Muscle of leg (tissue), 11 donors: ENCODE data around the gene ALK. TPM values are rescaled to one million over a fixed set of nuclear protein-coding genes. Genes with fewer than 3 reads are reported as not detected.

ENCODE experiments used
- DNase-seq: peaks from one replicate; pipeline ENCODE4 v3.0.0; 2013
- H3K27ac ChIP-seq: one replicate; pipeline ENCODE4 v1.5.1; 2013; ENCODE audit warnings: mild to moderate bottlenecking, low read length, control low read depth
- H3K27me3 ChIP-seq: one replicate; pipeline ENCODE4 v1.6.1; 2013; ENCODE audit warnings: low read length; ENCODE audit not compliant: control insufficient read depth, insufficient read depth
- H3K36me3 ChIP-seq: one replicate; pipeline ENCODE4 v1.6.1; 2013; ENCODE audit warnings: low read length; ENCODE audit not compliant: control insufficient read depth, insufficient read depth
- H3K4me1 ChIP-seq: one replicate; pipeline ENCODE4 v1.6.1; 2013; ENCODE audit warnings: low read length; ENCODE audit not compliant: control insufficient read depth, insufficient read depth
- H3K4me3 ChIP-seq: one replicate; pipeline ENCODE4 v1.5.1; 2013; ENCODE audit warnings: low read length, control low read depth
- H3K9me3 ChIP-seq: replicated peaks from 2 replicates; pipeline ENCODE4 v1.6.1; 2013; ENCODE audit warnings: low read depth, low read length; ENCODE audit not compliant: control insufficient read depth
- WGBS: methylation state at CpG from one replicate; pipeline ENCODE4 v1.1.5; 2013; ENCODE audit warnings: missing lambda C conversion rate; ENCODE audit not compliant: insufficient coverage; 5-methylcytosine and 5-hydroxymethylcytosine counted together
- polyA plus RNA-seq, 8 donors: library from polyadenylated mRNA; unstranded; fragments of 120-200 nt; gene quantifications; one replicate each; pipeline versions ENCODE4 v1.2.1 to v1.2.3, GENCODE V29; 2013; ENCODE audit warnings: inconsistent platforms in 1 of 8, low replicate concordance in 1 of 8; ENCODE audit not compliant: insufficient read length in 8 of 8, insufficient read depth in 1 of 8
- total RNA-seq: library from RNA; stranded (reverse); fragments of 120-200 nt; gene quantifications from one replicate; pipeline ENCODE4 v1.2.4, GENCODE V29; 2013

The ALK gene
- total and polyA plus RNA-seq, 9 donors = 0.04 to 0.29 (median 0.09) TPM

DNA sequence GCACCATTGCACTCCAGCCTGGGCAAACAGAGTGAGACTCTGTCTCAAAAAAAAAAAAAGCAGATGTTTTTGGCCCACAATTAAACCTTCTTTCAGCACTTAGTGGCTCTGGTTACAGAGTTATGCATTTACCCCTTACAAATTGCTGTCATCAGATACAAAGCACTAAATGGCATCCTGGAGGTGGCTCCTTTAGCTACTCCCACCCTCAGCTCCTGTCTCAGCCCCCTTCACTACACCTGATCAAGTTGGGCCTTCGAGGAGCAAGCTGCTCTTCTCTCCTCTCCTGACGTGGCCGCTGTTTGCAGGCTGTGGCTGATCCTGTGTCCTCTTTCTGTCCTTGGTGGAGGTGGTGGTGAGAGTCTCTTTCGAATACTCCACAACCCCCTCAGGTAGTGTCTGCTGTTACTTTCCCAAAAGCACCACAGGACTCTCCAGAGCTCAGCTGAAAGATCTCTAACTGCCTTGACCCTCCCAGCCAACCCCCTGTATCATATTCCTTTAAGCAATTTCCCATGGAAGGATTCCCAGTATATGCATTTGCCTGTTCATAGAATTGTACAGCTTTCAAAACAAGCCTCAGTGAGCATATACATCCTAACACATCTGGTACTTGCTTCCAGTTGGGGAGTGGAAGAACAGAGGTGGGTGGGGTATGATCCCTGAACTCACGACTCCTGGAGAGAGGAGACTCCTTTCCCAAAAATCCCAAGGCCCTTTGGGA is 520.3 kb downstream of the ALK start:
- peak; percentile 50 for DNase-seq
- no CpG with 5 or more reads among the region's 5 CpGs for WGBS

DNA sequence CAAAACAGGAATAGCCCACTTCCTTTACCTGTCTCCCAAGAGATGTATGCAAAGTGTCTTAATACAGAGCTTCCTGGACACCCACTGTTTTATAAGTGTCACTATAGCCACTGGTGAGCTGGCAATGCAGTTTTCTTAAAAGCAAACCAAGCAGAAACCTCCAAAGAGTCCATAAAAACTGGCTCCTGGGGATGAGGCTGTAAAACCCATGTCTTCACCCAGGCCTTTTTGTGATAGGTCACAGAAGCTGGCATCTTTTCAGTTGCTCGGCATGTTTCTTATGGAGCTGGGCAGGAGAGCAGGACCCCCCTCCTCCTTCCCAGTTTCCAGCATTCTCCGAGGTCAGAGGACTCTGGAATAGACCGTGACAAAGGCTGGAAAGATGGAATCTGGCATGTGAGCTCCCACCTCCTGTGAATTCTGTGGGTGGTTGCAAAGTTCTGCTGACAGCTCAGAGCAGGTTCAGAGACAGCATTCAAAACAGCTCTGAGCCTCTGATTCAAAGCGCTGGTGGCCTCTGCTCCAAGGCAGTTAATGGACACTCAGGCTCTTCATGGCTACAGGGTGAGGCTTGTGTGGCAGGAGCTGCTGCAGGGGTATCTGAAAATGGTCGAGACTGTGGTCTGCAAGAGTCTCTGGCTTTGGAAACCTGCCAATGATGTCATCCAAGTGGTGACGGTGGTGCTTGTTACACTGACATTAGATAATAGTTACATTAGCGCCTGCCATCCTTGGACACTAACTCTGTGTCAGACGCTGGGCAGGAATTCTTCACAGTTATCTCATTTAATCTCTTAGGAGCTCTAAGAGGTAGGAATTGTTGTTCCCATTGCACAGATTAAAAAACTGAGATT is 522.8 kb downstream of the ALK start:
- no peak overlapping the region for H3K4me3 ChIP-seq
- DNase-seq = peak; percentile 43
- H3K36me3 ChIP-seq = no peaks in the 10 kb centered on the region
- H3K27me3 ChIP-seq = no peaks in the 10 kb centered on the region
- H3K27ac ChIP-seq = no peak overlapping the region
- 53% methylated on average over 3 of the region's 8 CpGs for WGBS
- H3K9me3 ChIP-seq = no peaks in the 10 kb centered on the region
- H3K4me1 ChIP-seq = peaks cover 22% of the 10 kb centered on the region

More for the DNA sequence above, 520.3 kb downstream of the ALK start:
- no peak overlapping the region for H3K4me3 ChIP-seq
- H3K4me1 ChIP-seq = peaks cover 20% of the 10 kb centered on the region
- no peaks in the 10 kb centered on the region for H3K9me3 ChIP-seq
- H3K36me3 ChIP-seq = no peaks in the 10 kb centered on the region
- H3K27ac ChIP-seq = no peak overlapping the region
- H3K27me3 ChIP-seq = no peaks in the 10 kb centered on the region

DNA sequence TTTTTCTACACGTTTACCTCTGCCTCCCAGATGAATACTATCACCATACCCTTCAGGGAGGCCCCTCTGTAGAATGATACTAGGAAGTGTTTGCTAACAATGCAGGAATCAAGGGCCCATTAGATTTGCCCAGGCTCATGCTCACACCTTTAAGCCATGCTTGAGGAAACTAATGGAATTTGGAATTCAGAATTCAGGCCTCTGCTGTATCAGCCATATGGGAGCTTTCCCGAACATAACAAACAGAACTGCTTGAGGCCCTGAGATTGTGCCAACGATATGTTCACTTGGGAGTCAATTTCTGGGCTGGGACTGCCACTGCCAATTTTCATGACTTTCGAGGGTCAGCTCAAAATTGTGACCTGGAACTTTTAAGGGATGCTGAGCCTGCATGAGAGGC is 523.7 kb downstream of the ALK start:
- Histone ChIP-seq H3K9me3 (no peaks in the 10 kb centered on the region), H3K4me1 (peaks cover 20% of the 10 kb centered on the region), H3K27me3 (no peaks in the 10 kb centered on the region), H3K4me3 (no peak overlapping the region), H3K27ac (no peak overlapping the region), H3K36me3 (no peaks in the 10 kb centered on the region)
- DNase-seq = no peak
- 17% methylated on average over 3 of the region's 4 CpGs for WGBS

DNA sequence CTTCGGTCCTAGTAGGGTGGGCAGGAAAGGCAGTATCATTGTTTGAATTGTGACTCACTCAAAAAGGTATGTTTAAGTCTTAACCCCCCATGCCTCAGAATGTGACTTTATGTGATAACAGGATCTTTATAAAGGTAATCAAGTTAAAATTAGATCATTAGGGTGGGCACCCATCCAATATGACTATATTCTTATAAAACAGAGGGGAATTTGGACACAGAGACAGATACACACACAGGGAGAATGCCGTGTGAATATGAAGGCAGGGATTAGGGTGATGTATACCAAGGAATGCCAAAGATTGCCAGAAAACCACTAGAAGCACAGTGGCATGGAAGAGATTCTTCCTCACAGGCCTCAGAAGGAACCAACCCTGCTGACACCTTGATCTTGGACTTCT is 524.3 kb downstream of the ALK start:
- no peak for DNase-seq
- H3K9me3 ChIP-seq = no peaks in the 10 kb centered on the region
- no peaks in the 10 kb centered on the region for H3K36me3 ChIP-seq
- H3K27ac ChIP-seq = no peak overlapping the region
- no CpG with 5 or more reads among the region's 2 CpGs for WGBS
- H3K4me1 ChIP-seq = peaks cover 16% of the 10 kb centered on the region
- H3K4me3 ChIP-seq = no peak overlapping the region
- H3K27me3 ChIP-seq = no peaks in the 10 kb centered on the region

DNA sequence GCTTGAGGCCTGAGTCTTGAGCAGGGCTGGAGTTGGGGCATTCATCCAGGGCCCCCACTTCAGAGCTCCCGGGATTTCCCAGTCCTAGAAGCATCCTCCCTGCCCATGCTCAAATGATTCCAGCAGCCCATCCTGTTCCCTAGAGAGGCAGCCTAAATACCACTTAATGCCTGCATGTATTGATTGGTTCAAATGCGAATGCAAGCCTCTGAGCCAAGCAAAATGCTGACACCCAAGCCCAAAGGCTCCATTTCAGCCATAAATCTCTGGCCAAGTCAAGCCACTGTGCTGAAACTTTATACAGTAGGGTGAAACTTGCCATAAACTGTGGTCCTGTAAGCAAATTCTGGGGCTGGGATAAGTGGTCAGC is 526.4 kb downstream of the ALK start:
- no peak for DNase-seq
- no peaks in the 10 kb centered on the region for H3K9me3 ChIP-seq
- H3K4me3 ChIP-seq = no peak overlapping the region
- H3K27ac ChIP-seq = no peak overlapping the region
- H3K4me1 ChIP-seq = peaks cover 12% of the 10 kb centered on the region
- H3K36me3 ChIP-seq = no peaks in the 10 kb centered on the region
- 80% methylated on average over 1 of the region's 2 CpGs for WGBS
- H3K27me3 ChIP-seq = no peaks in the 10 kb centered on the region

DNA sequence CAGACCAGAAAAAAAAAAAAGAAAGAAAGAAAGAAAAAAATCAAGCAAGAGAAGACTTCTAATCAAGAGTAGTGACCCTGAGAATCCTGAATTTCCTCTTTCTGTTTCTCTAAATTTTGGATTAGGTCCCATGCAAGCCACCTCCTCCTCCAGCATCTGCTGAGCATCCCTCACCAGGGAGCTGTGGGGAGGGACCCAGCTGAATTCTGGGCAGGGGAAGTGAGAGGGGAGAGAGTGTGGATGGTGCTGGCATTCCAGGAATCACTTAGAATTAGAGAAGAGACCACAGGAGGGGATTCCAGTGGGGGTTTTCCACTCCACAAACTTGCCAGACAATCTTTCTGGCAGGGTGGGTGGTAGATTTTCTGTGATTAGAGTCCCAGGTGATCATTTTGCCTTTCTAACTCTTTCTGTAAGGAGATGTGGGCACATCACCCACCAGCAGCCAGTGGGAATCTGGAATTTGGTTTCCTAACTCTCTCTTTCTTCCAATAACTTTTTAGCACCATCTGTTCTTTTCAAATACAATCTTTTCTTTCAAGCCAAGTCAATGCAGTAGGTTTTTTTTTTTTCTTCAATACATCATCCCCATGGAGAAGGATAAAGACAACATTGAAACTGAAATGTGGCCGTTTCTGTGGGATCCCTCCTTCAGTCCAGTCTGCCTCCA is 526.9 kb downstream of the ALK start:
- Histone ChIP-seq H3K27ac (no peak overlapping the region), H3K4me1 (peaks cover 12% of the 10 kb centered on the region), H3K36me3 (no peaks in the 10 kb centered on the region), H3K9me3 (no peaks in the 10 kb centered on the region), H3K27me3 (no peaks in the 10 kb centered on the region), H3K4me3 (no peak overlapping the region)
- no CpG with 5 or more reads among the region's 1 CpG for WGBS
- peak; percentile 25 for DNase-seq

DNA sequence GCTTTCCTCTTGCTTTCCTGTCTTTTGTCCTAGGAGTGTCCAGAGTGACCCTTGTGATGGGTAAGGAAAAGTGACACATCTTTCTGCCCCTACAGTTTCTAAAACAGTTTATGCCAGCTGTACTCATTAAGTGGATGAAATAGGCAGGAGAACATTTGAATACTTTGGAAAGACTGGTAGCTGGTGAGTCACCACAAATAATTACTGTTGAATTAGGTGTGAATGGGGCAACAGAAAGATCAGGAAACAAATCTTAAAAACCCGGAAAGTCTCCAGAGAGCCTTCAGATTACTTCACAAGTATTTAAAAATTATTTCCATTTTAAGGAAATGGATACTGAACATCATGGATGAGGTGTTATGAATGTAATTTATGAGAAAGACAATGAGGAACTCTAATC is 527.7 kb downstream of the ALK start:
- H3K4me3 ChIP-seq = no peak overlapping the region
- no peaks in the 10 kb centered on the region for H3K36me3 ChIP-seq
- DNase-seq = no peak
- no peaks in the 10 kb centered on the region for H3K27me3 ChIP-seq
- H3K4me1 ChIP-seq = peaks cover 9% of the 10 kb centered on the region
- WGBS = no CpG with 5 or more reads among the region's 1 CpG
- H3K27ac ChIP-seq = no peak overlapping the region
- H3K9me3 ChIP-seq = no peaks in the 10 kb centered on the region

DNA sequence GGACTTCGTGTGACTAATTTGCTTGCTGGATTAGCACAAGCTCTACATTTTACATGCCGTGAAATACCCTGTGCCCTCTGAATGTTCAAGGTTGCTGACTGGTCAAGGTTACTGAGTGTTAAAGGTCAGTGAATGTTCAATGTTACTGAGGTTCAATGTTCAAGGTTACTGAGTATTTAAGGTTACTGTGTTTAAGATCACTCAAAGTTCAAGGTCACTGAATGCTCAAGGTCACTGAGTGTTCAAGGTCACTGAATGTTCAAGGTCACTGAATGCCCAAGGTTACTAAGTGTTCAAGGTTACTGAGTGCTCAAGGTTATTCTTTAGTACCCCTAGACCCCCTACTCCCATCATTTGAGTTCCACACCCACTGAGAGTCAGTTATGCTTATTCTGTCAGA is 528.6 kb downstream of the ALK start:
- H3K27me3 ChIP-seq = no peaks in the 10 kb centered on the region
- peaks cover 5% of the 10 kb centered on the region for H3K4me1 ChIP-seq
- H3K9me3 ChIP-seq = no peaks in the 10 kb centered on the region
- WGBS = 75% methylated on average over 2 of the region's 2 CpGs
- H3K4me3 ChIP-seq = no peak overlapping the region
- no peaks in the 10 kb centered on the region for H3K36me3 ChIP-seq
- DNase-seq = no peak
- H3K27ac ChIP-seq = no peak overlapping the region

DNA sequence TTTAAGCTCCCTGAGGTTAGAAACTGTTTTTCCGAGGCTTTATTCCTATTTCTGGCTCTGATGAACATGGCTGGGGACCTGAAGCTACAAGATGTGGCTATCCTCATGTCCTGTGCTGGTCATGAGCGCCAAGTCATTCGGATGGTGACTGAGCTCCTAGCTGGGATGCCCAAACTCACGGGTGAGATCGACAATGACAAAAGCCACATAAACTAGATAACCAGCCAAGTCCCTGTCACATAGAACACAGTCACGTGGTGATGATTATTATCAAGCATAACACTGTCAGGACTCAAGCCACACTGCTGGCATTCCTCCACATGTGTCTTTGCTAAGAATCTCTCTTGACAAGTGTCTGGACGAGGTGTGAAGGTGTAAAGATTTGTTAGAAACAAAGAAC is 531.2 kb downstream of the ALK start:
- 86% methylated on average over 3 of the region's 7 CpGs for WGBS

DNA sequence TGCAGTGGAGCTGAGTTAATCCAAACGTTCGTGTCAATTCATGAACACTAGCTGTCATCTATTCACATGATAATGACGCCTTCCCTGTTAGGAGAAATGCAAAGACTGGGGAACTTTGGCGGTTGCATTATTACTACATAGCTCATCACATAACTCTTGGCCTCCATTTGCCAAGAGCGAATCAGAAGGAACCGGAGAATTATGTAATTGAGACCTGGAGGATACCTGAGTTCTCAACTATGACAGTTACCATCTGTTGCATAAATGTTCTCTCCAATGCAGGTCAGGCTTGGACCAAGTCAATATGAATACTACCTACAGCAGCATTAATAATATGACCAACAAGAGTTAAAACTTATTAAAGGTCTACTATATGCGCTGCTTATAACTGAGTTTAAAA is 531.7 kb downstream of the ALK start:
- Histone ChIP-seq H3K36me3 (no peaks in the 10 kb centered on the region), H3K4me1 (no peaks in the 10 kb centered on the region), H3K27me3 (peaks cover 4% of the 10 kb centered on the region), H3K27ac (no peak overlapping the region), H3K9me3 (no peaks in the 10 kb centered on the region), H3K4me3 (no peak overlapping the region)
- no peak for DNase-seq
- no CpG with 5 or more reads among the region's 7 CpGs for WGBS

More for the DNA sequence above, 531.2 kb downstream of the ALK start:
- Histone ChIP-seq H3K36me3 (no peaks in the 10 kb centered on the region), H3K4me3 (no peak overlapping the region), H3K9me3 (no peaks in the 10 kb centered on the region), H3K27me3 (peaks cover 4% of the 10 kb centered on the region), H3K4me1 (peaks cover 4% of the 10 kb centered on the region), H3K27ac (no peak overlapping the region)
- DNase-seq = no peak
